ENCODE measurements around the gene CD302.

DNA sequence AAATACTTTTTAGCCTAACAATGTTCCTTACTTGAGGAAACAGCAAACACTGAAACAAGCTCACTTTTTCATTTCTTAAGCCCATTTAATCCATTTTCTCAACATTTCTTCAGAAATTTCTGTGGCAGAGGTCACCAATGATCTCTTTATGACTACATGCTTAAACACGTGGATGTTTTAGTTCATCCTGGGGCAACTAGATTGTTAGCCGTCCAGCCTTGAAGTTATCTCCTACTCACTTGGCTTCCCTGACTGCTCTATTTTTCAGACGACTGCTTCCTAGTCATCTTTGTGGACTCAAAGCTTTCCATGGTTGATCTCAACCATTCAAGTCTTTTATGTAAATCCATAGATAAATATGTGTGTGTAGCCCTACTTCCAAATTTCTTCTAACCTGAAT is 24.1 kb downstream of the CD302 start:
- TF ChIP-seq, protein P1, sequence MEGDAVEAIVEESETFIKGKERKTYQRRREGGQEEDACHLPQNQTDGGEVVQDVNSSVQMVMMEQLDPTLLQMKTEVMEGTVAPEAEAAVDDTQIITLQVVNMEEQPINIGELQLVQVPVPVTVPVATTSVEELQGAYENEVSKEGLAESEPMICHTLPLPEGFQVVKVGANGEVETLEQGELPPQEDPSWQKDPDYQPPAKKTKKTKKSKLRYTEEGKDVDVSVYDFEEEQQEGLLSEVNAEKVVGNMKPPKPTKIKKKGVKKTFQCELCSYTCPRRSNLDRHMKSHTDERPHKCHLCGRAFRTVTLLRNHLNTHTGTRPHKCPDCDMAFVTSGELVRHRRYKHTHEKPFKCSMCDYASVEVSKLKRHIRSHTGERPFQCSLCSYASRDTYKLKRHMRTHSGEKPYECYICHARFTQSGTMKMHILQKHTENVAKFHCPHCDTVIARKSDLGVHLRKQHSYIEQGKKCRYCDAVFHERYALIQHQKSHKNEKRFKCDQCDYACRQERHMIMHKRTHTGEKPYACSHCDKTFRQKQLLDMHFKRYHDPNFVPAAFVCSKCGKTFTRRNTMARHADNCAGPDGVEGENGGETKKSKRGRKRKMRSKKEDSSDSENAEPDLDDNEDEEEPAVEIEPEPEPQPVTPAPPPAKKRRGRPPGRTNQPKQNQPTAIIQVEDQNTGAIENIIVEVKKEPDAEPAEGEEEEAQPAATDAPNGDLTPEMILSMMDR (IDR thresholded peaks at IDR 0.05) = no peak
- TF ChIP-seq EZH2 (IDR thresholded peaks at IDR 0.05) = no peak
